ENCODE results near the gene C4orf50. TPM values are rescaled to one million over a fixed set of nuclear protein-coding genes. Genes with fewer than 3 reads are reported as not detected.

The C4orf50 gene
- total RNA-seq, 1 experiment from 2014 or later, result 0.17 TPM

DNA sequence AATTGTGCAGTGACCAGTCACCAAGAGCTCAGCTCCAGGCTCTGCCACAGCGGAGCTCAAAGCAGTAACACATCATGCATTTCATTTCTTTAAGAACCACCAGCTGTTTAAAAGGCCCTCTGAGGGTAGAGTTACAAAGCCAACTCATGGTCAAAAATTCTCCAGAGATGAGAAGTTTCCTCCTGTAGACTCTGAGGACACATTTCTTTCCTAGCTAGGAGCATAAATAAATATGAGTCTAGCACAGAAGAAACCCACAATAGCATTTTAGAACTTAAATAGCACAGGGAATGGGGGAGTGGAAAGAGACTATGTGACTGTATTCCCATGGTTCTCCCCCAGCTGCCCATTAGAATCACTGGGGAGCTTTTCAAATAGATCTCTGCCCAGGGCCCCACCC is 118.8 kb downstream of the C4orf50 start:
- Histone ChIP-seq H2BK20ac (ENCODE audit: low read depth, low read length, poor library complexity, severe bottlenecking) (no peak overlapping the region), H3K79me1 (ENCODE audit: insufficient read depth, low read depth, low read length, poor library complexity, severe bottlenecking) (no peaks in the 10 kb centered on the region), H4K20me1 (ENCODE audit: control insufficient read depth, insufficient read depth, insufficient read length) (no peaks in the 10 kb centered on the region), H3K14ac (ENCODE audit: insufficient read depth, low read length) (no peak overlapping the region), H3K4me2 (ENCODE audit: insufficient read depth, insufficient read length, low read length) (no peak overlapping the region), H3T11ph (ENCODE audit: low read length) (no peak overlapping the region), H3K23ac (ENCODE audit: insufficient read length, low read depth, low read length) (no peak overlapping the region), H2BK120ac (ENCODE audit: low read depth, low read length, poor library complexity, severe bottlenecking) (no peak overlapping the region), H2AFZ (ENCODE audit: low read length) (no peak overlapping the region), H3K4ac (ENCODE audit: low read depth, low read length) (no peak overlapping the region), H4K5ac (ENCODE audit: insufficient read length, low read depth, low read length) (no peak overlapping the region), H3K27ac (ENCODE audit: insufficient read length, low read depth, low read length) (no peak overlapping the region), H2BK12ac (ENCODE audit: insufficient read length, low read depth, low read length) (no peak overlapping the region), H3K23me2 (ENCODE audit: insufficient read length, low read depth, low read length, poor library complexity, severe bottlenecking) (no peaks in the 10 kb centered on the region), H3K9me3 (ENCODE audit: control insufficient read depth, low read depth, low read length) (no peaks in the 10 kb centered on the region), H3K27me3 (ENCODE audit: insufficient read depth, low read length) (no peaks in the 10 kb centered on the region; the same call in 1 of the 2 replicates), H3K9ac (ENCODE audit: extremely low read depth, insufficient read length, low read length) (no peak overlapping the region), H2BK15ac (ENCODE audit: low read depth, low read length) (no peak overlapping the region), H3K56ac (ENCODE audit: insufficient read length, low read depth, low read length) (no peak overlapping the region), H3K4me1 (ENCODE audit: insufficient read depth, low read length) (peaks cover 2% of the 10 kb centered on the region; the same call in 1 of the 2 replicates), H3K18ac (ENCODE audit: insufficient read length, low read depth, low read length) (no peak overlapping the region), H4K8ac (replicated peaks; ENCODE audit: insufficient read length, low read depth, low read length) (no peak overlapping the region), H4K91ac (ENCODE audit: insufficient read length, low read depth, low read length) (no peak overlapping the region), H2BK5ac (ENCODE audit: insufficient read length, low read length) (no peak overlapping the region), H2AK5ac (ENCODE audit: insufficient read length, low read length) (no peak overlapping the region), H3K79me2 (ENCODE audit: insufficient read depth, low read length) (no peaks in the 10 kb centered on the region)
- Mint-ChIP-seq H3K4me1 (peaks cover 34 to 39% of the 10 kb centered on the region in 2 experiments), H3K36me3 (ENCODE audit: insufficient read depth in 1 of 3, low read depth in 3 of 3) (peaks cover 0 to 9% (median 3%) of the 10 kb centered on the region in 3 experiments; a peak in 4 of 7 replicates), H3K4me3 (no peak overlapping the region), H3K27me3 (ENCODE audit: low read depth) (peaks cover 98% of the 10 kb centered on the region), H3K9me3 (peaks cover 5 to 10% of the 10 kb centered on the region in 2 experiments), H3K27ac (no peak overlapping the region)
- WGBS (ENCODE audit: extremely low coverage, insufficient read length, low lambda C conversion rate), result no CpG with 5 or more reads among the region's 1 CpG
- no peak for DNase-seq
- TF ChIP-seq, protein P1, sequence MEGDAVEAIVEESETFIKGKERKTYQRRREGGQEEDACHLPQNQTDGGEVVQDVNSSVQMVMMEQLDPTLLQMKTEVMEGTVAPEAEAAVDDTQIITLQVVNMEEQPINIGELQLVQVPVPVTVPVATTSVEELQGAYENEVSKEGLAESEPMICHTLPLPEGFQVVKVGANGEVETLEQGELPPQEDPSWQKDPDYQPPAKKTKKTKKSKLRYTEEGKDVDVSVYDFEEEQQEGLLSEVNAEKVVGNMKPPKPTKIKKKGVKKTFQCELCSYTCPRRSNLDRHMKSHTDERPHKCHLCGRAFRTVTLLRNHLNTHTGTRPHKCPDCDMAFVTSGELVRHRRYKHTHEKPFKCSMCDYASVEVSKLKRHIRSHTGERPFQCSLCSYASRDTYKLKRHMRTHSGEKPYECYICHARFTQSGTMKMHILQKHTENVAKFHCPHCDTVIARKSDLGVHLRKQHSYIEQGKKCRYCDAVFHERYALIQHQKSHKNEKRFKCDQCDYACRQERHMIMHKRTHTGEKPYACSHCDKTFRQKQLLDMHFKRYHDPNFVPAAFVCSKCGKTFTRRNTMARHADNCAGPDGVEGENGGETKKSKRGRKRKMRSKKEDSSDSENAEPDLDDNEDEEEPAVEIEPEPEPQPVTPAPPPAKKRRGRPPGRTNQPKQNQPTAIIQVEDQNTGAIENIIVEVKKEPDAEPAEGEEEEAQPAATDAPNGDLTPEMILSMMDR (conservative IDR thresholded peaks at IDR 0.05), result no peak

Measured in H9 (cell line).